MCF 10A (cell line): ENCODE data around the gene SMCO2. TPM values are rescaled to one million over a fixed set of nuclear protein-coding genes. Genes with fewer than 3 reads are reported as not detected.

Experiments used
- BruUV-seq: library from RNA; stranded (reverse); fragments of 400-500 nt; replicated peaks from 2 replicates; lab custom pipeline; 2021; lab: Mats Ljungman, UMichigan
- CTCF ChIA-PET: fragments of 300-600 bp; sonication (Branson Sonifier 250); formaldehyde crosslinking; extraction: SDS; loops from one replicate; lab custom pipeline; 2021; ENCODE audit warnings: antibody characterized with exemption, inconsistent platforms; lab: Yijun Ruan, JAX
- POLR2A ChIA-PET: fragments of 300-600, 350-650 bp; sonication (Branson Sonifier 250); formaldehyde crosslinking; extraction: SDS; loops from one replicate; lab custom pipeline; 2020; ENCODE audit warnings: antibody characterized with exemption, inconsistent platforms; lab: Yijun Ruan, JAX
- DNase-seq: peaks from one replicate; pipeline ENCODE4 v3.0.0-alpha.2; 2018; ENCODE audit not compliant: unreplicated experiment
- H3K27ac Mint-ChIP-seq: one replicate; pipeline ENCODE4 v1.8.0; 2022; ENCODE audit warnings: mild to moderate bottlenecking, low read depth, mixed read lengths; ENCODE audit not compliant: unreplicated experiment
- H3K27me3 Mint-ChIP-seq: one replicate; pipeline ENCODE4 v1.8.0; 2022; ENCODE audit warnings: mixed read lengths; ENCODE audit not compliant: insufficient read depth, unreplicated experiment
- H3K36me3 Mint-ChIP-seq: one replicate; pipeline ENCODE4 v1.8.0; 2022; ENCODE audit warnings: mild to moderate bottlenecking, moderate library complexity, mixed read lengths; ENCODE audit not compliant: insufficient read depth, unreplicated experiment
- H3K4me1 Mint-ChIP-seq: one replicate; pipeline ENCODE4 v1.8.0; 2022; ENCODE audit warnings: mixed read lengths; ENCODE audit not compliant: insufficient read depth, unreplicated experiment
- H3K4me3 Mint-ChIP-seq: one replicate; pipeline ENCODE4 v1.8.0; 2022; ENCODE audit warnings: mild to moderate bottlenecking, moderate library complexity, mixed read lengths; ENCODE audit not compliant: unreplicated experiment
- H3K9me3 Mint-ChIP-seq: one replicate; pipeline ENCODE4 v1.8.0; 2022; ENCODE audit warnings: mixed read lengths; ENCODE audit not compliant: unreplicated experiment
- CTCF ChIP-seq: fragments of 200-600 bp; IDR thresholded peaks from one replicate; pipeline ENCODE4 v1.8.0; 2022; ENCODE audit warnings: antibody characterized with exemption, mild to moderate bottlenecking; ENCODE audit not compliant: unreplicated experiment
- intact Hi-C: fragments of 100-400 bp; cut with micrococcal nuclease; formaldehyde crosslinking; loops from 2 replicates; pipeline ENCODE4 v1.14.1; 2022
- total RNA-seq: library from RNA; stranded (reverse); gene quantifications from 2 replicates; pipeline ENCODE4 v1.2.3, GENCODE V29; 2022

The SMCO2 gene
- total RNA-seq, 1 experiment from 2014 or later = not detected

GRCh38 chr12:27412047-27412446, 34.5 kb upstream of the SMCO2 start:
- CTCF ChIA-PET = interaction anchor here (0.9 to 1.2 kb wide), 2 partner anchors 14 to 26 kb away, joined by 3 read pairs; no protein-coding TSS in a partner anchor
- Mint-ChIP-seq H3K27ac (no peak overlapping the region), H3K4me3 (no peak overlapping the region), H3K4me1 (no peaks in the 10 kb centered on the region), H3K36me3 (no peaks in the 10 kb centered on the region), H3K27me3 (no peaks in the 10 kb centered on the region), H3K9me3 (peaks cover 15% of the 10 kb centered on the region)
- intact Hi-C loops = no loop called here
- DNase-seq = no peak
- TF ChIP-seq CTCF = no peak
- BruUV-seq = no TSS peak
- POLR2A ChIA-PET = interaction anchor here (1.0 to 1.1 kb wide), 2 partner anchors 81 to 297 kb away, joined by 3 read pairs; no protein-coding TSS in a partner anchor

- no peaks in the 10 kb centered on the region for H3K36me3 Mint-ChIP-seq
- H3K27ac Mint-ChIP-seq = no peak overlapping the region
- TF ChIP-seq CTCF = no peak
- no peak for DNase-seq
- ChIA-PET POLR2A (no interaction called here), CTCF (interaction anchor here (0.5 to 1.5 kb wide), 3 partner anchors 11 to 119 kb away, joined by 3 to 4 read pairs (median 3); no protein-coding TSS in a partner anchor)
- no peaks in the 10 kb centered on the region for H3K4me1 Mint-ChIP-seq
- intact Hi-C loops = no loop called here
- no TSS peak for BruUV-seq
- H3K27me3 Mint-ChIP-seq = no peaks in the 10 kb centered on the region
- no peaks in the 10 kb centered on the region for H3K9me3 Mint-ChIP-seq
- no peak overlapping the region for H3K4me3 Mint-ChIP-seq
These were observed 23.8 kb upstream of the SMCO2 start for GRCh38 chr12:27422697-27423096.

- CTCF ChIA-PET = interaction anchor here (0.5 to 1.5 kb wide), 30 partner anchors 8 to 1574 kb away, joined by 3 to 26 read pairs (median 4); no protein-coding TSS in a partner anchor
- intact Hi-C loops = loop anchor here (1.0 to 2.0 kb wide), 2 partner anchors 228 to 278 kb away; no protein-coding TSS in a partner anchor
- Mint-ChIP-seq H3K27ac (no peak overlapping the region), H3K36me3 (no peaks in the 10 kb centered on the region), H3K4me1 (no peaks in the 10 kb centered on the region), H3K27me3 (no peaks in the 10 kb centered on the region), H3K9me3 (no peaks in the 10 kb centered on the region), H3K4me3 (no peak overlapping the region)
- peak; percentile 45 for TF ChIP-seq CTCF
- peak; percentile 54 for DNase-seq
- BruUV-seq = no TSS peak
- POLR2A ChIA-PET = interaction anchor here (0.6 to 1.3 kb wide), 7 partner anchors 9 to 230 kb away, joined by 3 to 7 read pairs (median 3); no protein-coding TSS in a partner anchor
These were observed 21.8 kb upstream of the SMCO2 start for GRCh38 chr12:27424631-27425230.

GRCh38 chr12:27425306-27425705, 21.2 kb upstream of the SMCO2 start:
- TF ChIP-seq CTCF = no peak
- no peaks in the 10 kb centered on the region for H3K4me1 Mint-ChIP-seq
- intact Hi-C loops = loop anchor here (2.0 kb wide), 1 partner anchor 277 kb away; no protein-coding TSS in a partner anchor
- H3K4me3 Mint-ChIP-seq = no peak overlapping the region
- peak overlapping the region; percentile 36 for H3K27ac Mint-ChIP-seq
- H3K9me3 Mint-ChIP-seq = no peaks in the 10 kb centered on the region
- DNase-seq = no peak
- no peaks in the 10 kb centered on the region for H3K36me3 Mint-ChIP-seq
- ChIA-PET CTCF (interaction anchor here (0.5 to 1.5 kb wide), 30 partner anchors 9 to 1574 kb away, joined by 3 to 26 read pairs (median 4); no protein-coding TSS in a partner anchor), POLR2A (interaction anchor here (0.9 to 1.3 kb wide), 4 partner anchors 9 to 228 kb away, joined by 3 to 7 read pairs (median 5); no protein-coding TSS in a partner anchor)
- no peaks in the 10 kb centered on the region for H3K27me3 Mint-ChIP-seq
- no TSS peak for BruUV-seq
